Lower lobe of right lung (tissue), 2 donors: ENCODE measurements around the gene DAD1. TPM values are rescaled to one million over a fixed set of nuclear protein-coding genes. Genes with fewer than 3 reads are reported as not detected.
A peak's percentile ranks its signal among the peaks of the same experiment; 100 is the strongest.

Experiments
- ATAC-seq, 2 donors: fragments of 200-7000 bp; cut with Tn5 transposase; one replicate each; pipeline ENCODE4 v1.9.1; 2020 to 2022; ENCODE audit warnings: mild to moderate bottlenecking in 2 of 2, moderate library complexity in 2 of 2
- DNase-seq: peaks from one replicate; pipeline ENCODE4 v3.0.0-alpha.2; 2020
- H3K27ac ChIP-seq: fragments of 200-600 bp; one replicate; pipeline ENCODE4 v1.8.0; 2022
- H3K27me3 ChIP-seq: fragments of 200-600 bp; one replicate; pipeline ENCODE4 v1.8.0; 2022; ENCODE audit warnings: low read depth
- H3K36me3 ChIP-seq: fragments of 200-600 bp; one replicate; pipeline ENCODE4 v1.8.0; 2022; ENCODE audit warnings: mild to moderate bottlenecking
- H3K4me1 ChIP-seq: fragments of 200-600 bp; one replicate; pipeline ENCODE4 v1.8.0; 2022
- H3K4me3 ChIP-seq: fragments of 200-600 bp; one replicate; pipeline ENCODE4 v1.8.0; 2022; ENCODE audit warnings: mild to moderate bottlenecking
- H3K9me3 ChIP-seq: fragments of 200-600 bp; one replicate; pipeline ENCODE4 v1.8.0; 2022
- intact Hi-C: fragments of 100-400 bp; cut with DNase I; formaldehyde crosslinking; loops from one replicate; pipeline ENCODE4 v1.11.0; 2022
- total RNA-seq: library from RNA; stranded (reverse); fragmentation: NEBNext Ultra II Directional; extraction: Animal tissue kit (Norgen Biotek cat#: 25700); gene quantifications from one replicate; pipeline ENCODE4 v1.2.1, GENCODE V29; 2021
- TF ChIP-seq, protein P1 (sequence below): fragments of 200-600 bp; IDR thresholded peaks from one replicate; pipeline ENCODE4 v1.8.0; 2022; ENCODE audit warnings: antibody characterized with exemption, mild to moderate bottlenecking
- donor health status: DM: no; HTN: yes; CAD: no; lungs with severe emphysema.

DAD1 gene
- total RNA-seq, 1 donor from 2014 or later = 162 TPM

DNA sequence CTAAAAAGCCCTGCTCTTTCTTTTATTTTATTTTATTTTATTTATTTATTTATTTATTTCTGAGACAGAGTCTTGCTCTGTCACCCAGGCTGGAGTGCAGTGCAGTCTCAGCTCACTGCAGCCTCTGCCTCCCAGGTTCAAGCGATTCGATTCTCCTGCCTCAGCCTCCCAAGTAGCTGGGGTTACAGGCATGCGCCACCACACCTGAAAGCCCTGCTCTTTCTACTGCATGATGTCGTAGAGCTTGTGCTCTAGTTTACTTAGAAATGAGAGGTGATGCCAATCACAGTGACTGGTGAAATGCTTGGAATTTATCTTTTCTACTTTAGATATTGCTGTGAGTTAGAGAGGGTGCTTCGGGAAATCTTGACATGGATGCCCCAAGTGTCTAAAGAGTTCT is 54.5 kb downstream of the DAD1 start:
- intact Hi-C loops = no loop called here
- no peak overlapping the region for H3K27ac ChIP-seq
- ATAC-seq = no peak
- TF ChIP-seq, protein P1, sequence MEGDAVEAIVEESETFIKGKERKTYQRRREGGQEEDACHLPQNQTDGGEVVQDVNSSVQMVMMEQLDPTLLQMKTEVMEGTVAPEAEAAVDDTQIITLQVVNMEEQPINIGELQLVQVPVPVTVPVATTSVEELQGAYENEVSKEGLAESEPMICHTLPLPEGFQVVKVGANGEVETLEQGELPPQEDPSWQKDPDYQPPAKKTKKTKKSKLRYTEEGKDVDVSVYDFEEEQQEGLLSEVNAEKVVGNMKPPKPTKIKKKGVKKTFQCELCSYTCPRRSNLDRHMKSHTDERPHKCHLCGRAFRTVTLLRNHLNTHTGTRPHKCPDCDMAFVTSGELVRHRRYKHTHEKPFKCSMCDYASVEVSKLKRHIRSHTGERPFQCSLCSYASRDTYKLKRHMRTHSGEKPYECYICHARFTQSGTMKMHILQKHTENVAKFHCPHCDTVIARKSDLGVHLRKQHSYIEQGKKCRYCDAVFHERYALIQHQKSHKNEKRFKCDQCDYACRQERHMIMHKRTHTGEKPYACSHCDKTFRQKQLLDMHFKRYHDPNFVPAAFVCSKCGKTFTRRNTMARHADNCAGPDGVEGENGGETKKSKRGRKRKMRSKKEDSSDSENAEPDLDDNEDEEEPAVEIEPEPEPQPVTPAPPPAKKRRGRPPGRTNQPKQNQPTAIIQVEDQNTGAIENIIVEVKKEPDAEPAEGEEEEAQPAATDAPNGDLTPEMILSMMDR = no peak
- no peaks in the 10 kb centered on the region for H3K27me3 ChIP-seq
- DNase-seq = no peak
- peaks cover 28% of the 10 kb centered on the region for H3K4me1 ChIP-seq
- H3K9me3 ChIP-seq = no peaks in the 10 kb centered on the region
- no peaks in the 10 kb centered on the region for H3K36me3 ChIP-seq
- no peak overlapping the region for H3K4me3 ChIP-seq

DNA sequence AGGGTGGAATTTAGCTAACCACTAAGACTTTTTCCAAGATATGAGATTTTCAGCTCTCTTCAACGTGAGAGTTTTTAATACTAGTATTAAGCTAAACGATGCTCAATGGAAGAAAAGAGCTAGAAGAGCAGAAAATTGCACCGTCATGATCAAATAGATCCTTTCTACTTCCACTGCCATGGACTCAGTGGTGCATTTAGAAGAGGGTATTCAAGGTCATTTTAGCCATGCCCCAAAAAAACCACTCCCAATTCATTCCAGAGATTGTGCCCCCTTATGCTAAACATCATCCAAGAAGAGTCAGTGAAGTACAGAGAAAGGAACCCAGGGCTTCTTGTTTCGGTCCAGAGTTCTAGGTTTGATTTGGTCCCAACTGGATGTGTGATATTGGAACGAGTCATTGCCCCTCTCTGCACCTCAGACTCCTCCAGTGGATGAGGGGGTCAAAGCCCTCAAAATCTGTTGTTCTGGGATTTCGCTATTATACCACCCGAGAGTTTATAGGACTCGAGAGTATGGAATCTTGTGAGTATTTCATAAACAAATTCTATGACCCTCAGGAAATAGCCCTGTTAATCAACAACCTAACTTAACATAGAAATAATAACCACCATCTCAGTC is 55.2 kb downstream of the DAD1 start:
- DNase-seq (no peak), ATAC-seq (no peak)
- intact Hi-C loops = no loop called here
- Histone ChIP-seq H3K4me1 (peaks cover 28% of the 10 kb centered on the region), H3K4me3 (no peak overlapping the region), H3K9me3 (no peaks in the 10 kb centered on the region), H3K27me3 (no peaks in the 10 kb centered on the region), H3K27ac (no peak overlapping the region), H3K36me3 (no peaks in the 10 kb centered on the region)
- TF ChIP-seq, protein P1 = no peak

DNA sequence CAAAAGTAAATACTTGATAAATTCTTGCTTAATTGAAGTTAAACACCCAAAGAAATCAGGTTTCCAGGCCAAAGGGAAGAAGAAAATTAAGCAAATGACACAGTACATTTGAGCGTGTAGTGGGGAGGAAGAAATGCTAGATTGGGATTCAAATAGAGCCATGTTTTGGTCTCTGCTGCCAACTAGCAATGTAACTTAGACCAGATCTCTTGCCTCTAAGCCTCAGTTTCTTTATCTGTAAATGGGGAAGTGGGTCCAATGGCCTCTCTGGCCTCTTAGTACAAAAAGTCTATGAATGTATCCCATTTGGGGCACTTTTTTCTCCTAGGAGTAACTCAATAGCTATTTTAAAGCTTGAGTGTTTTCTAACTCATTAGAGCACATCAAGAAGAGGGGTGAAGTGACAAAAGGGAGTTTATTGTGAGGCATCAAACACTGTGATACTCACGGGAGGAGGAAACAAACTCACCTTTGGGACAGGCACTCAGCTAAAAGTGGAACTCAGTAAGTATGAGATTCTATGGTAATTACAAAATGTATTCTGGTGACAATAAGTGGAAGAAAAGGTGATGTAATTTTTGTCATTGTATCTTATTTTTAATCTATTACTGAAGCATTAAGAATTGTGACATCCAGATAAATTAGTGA is 55.8 kb downstream of the DAD1 start:
- no peak for ATAC-seq
- no peaks in the 10 kb centered on the region for H3K27me3 ChIP-seq
- TF ChIP-seq, protein P1 = no peak
- peaks cover 28% of the 10 kb centered on the region for H3K4me1 ChIP-seq
- no peak for DNase-seq
- H3K36me3 ChIP-seq = no peaks in the 10 kb centered on the region
- H3K27ac ChIP-seq = no peak overlapping the region
- intact Hi-C loops = no loop called here
- no peaks in the 10 kb centered on the region for H3K9me3 ChIP-seq
- no peak overlapping the region for H3K4me3 ChIP-seq

DNA sequence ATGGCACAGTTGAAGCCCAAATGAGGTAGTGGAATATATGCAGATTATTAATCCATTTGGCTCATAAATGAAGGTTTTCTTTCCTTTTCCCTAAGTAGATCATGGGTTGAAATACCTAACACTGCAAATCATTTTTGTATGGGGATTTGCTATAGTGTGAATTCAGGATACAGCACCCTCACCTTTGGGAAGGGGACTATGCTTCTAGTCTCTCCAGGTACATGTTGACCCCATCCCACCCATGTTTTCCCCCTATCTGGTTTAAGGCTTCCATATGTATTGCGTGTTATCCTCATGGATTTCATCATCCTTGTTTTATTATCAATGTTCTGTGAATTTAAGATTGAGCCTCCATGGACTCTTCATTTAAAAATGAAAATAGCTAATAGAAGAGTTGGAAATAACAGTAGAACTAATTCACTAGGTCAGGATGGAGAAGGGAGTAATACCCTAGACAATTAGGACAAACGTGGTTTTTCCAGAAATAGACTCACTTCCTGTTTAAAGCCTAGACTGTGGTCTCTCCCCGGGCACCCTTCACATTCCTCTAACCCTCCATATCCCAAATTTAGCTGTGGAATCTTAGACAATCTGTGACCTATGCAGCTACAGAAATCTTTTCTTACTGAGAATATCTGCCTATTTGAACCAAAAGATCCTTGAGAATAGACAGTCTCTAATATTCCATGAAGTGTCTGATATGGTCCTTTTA is 56.5 kb downstream of the DAD1 start:
- peaks cover 26% of the 10 kb centered on the region for H3K4me1 ChIP-seq
- no peak for DNase-seq
- H3K27ac ChIP-seq = no peak overlapping the region
- no peak overlapping the region for H3K4me3 ChIP-seq
- ATAC-seq = peak in 1 of 2 donors; percentile 26
- intact Hi-C loops = no loop called here
- TF ChIP-seq, protein P1 = no peak
- H3K36me3 ChIP-seq = no peaks in the 10 kb centered on the region
- no peaks in the 10 kb centered on the region for H3K27me3 ChIP-seq
- no peaks in the 10 kb centered on the region for H3K9me3 ChIP-seq

- TF ChIP-seq, protein P1 = no peak
- no peaks in the 10 kb centered on the region for H3K9me3 ChIP-seq
- no peak for ATAC-seq
- H3K27me3 ChIP-seq = no peaks in the 10 kb centered on the region
- peaks cover 18% of the 10 kb centered on the region for H3K4me1 ChIP-seq
- H3K4me3 ChIP-seq = no peak overlapping the region
- intact Hi-C loops = no loop called here
- H3K27ac ChIP-seq = no peak overlapping the region
- H3K36me3 ChIP-seq = no peaks in the 10 kb centered on the region
- DNase-seq = no peak
These were observed 57.3 kb downstream of the DAD1 start for GRCh38 chr14:22531451-22532344.
